Measurements from ENCODE around the gene ZFP62. TPM values are rescaled to one million over a fixed set of nuclear protein-coding genes. Genes with fewer than 3 reads are reported as not detected.
A peak's percentile ranks its signal among the peaks of the same experiment; 100 is the strongest.

Gene ZFP62
- total RNA-seq, 1 experiment from 2014 or later, result 44.1 TPM

DNA sequence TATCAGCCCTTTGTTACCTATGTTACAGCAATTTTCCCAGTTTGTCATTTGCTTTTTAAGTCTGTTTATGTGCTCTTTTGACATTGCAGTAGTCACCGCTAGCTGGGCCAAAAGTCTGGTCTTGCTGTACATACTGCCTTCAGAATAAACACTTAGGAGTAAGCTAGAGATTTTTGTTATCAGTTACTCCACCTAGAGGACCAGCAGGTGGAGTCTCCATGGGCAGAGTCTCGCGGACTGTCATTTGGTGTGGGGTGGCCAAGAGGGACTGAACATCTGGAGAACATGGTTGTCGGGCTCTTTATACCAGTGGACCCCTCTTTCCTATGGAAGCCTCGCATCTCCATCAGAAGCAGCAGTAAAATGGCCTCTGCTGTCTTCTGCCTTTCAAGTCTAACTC lies 47.7 kb downstream of the ZFP62 start:
- DNase-seq (ENCODE audit: extremely low read depth, low read depth), result no peak

- DNase-seq (ENCODE audit: extremely low read depth, low read depth), result no peak
These were observed 49.4 kb downstream of the ZFP62 start for GRCh38 chr5:180811623-180812124.

- no peak for DNase-seq (ENCODE audit: extremely low read depth, low read depth)
These were observed 50.0 kb downstream of the ZFP62 start for GRCh38 chr5:180810959-180811622.

GRCh38 chr5:180810210-180810958 lies 50.7 kb downstream of the ZFP62 start:
- peak; percentile 94 for DNase-seq (ENCODE audit: extremely low read depth, low read depth)

GRCh38 chr5:180809403-180810209 lies 51.5 kb downstream of the ZFP62 start:
- peak; percentile 90 for DNase-seq (ENCODE audit: extremely low read depth, low read depth)

GRCh38 chr5:180808461-180809000 lies 52.5 kb downstream of the ZFP62 start:
- DNase-seq (ENCODE audit: extremely low read depth, low read depth), result no peak

DNA sequence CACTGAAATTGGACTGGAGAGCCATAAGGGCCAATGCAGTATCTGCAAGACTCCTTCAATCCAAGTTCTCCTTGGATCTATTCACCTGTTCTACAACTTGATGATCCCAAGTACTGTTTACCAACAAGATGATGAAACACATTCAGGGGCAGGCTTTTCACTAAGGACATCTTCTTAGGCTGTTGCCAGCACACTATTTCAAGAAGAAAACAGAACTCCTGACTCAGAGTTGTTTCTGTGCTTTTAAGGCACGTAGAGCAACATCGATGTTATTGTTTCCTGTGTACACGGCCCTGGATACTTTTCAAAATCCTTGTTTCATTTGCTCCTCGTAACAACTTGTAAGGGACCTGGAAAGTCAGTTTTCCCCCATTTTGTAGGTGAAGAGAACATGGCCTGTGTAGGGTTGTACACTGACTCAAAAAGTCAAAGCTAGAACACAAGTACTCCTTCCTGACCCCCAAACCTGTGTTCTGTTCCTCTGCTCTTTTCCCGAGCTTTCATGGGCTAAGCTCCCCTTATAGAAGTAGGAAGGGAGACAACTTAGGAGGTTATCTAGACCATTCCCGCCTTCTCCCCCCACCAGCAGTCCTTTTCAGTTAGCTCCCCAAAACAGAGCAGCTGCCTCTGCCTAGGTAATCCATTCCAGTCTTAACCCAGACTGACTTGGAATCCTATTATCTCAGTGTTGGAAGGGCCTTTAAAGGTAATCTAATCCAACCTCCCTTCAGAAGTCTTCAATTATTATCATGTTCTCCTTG lies 53.2 kb downstream of the ZFP62 start:
- DNase-seq (ENCODE audit: extremely low read depth, low read depth), result no peak

- DNase-seq (ENCODE audit: extremely low read depth, low read depth), result no peak
These were observed 54.0 kb downstream of the ZFP62 start for GRCh38 chr5:180807046-180807445.

DNA sequence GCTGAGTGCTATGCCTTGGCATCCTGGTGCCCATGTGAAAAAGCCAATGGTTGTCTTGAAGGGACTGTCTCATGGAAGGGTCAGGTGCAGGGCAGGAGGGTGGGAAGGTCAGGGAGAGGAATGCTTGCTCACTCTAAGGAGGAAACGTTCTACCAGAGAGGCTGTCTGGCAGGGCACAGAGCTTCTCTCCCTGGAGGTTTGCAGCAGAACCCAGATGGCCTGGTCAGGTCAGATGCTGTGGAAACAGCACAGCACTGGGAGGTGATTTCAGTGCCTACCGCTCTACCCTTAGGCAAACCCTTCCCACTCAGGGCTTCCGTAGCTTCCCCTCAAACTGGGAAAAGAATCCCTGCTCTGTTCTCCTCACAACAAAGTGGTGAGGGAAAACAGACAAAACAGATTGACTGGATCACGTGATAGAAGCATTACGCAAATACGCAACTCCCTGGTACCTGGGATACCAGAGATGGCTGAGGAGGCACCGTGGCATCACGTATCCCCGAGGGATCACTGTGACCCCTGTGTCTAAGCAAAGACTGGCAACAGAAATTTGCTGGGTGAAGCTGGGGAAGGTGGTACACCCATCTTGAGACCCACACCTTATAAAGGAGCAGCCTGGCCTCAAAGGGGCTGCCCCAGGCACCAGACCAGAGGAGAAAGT lies 54.6 kb downstream of the ZFP62 start:
- DNase-seq (ENCODE audit: extremely low read depth, low read depth), result no peak

DNA sequence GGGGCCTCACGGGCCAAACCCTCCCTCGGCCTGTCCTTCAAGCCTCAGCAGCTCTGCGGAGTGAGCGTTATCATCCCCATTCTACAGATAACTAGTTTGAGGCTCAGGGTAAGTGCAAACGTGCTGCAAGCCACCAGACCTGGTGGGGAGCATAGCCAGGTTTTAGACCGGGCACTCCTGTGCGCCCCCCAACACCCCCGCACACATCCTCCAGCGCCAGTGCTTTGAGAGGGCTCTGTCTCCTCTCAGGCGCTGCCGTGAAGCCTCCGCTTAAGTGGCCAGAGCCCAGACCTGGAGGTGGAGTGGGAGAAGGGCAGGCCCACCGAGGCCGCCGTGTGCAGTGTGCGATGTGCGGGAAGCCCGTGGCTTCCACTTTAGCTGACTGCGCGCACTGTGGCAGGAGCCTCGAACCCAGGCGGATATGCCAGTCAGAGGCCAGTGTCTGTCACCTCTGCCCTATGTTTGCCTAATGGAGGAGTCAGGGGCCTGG lies 56.9 kb downstream of the ZFP62 start:
- no peak for DNase-seq (ENCODE audit: extremely low read depth, low read depth)

DNA sequence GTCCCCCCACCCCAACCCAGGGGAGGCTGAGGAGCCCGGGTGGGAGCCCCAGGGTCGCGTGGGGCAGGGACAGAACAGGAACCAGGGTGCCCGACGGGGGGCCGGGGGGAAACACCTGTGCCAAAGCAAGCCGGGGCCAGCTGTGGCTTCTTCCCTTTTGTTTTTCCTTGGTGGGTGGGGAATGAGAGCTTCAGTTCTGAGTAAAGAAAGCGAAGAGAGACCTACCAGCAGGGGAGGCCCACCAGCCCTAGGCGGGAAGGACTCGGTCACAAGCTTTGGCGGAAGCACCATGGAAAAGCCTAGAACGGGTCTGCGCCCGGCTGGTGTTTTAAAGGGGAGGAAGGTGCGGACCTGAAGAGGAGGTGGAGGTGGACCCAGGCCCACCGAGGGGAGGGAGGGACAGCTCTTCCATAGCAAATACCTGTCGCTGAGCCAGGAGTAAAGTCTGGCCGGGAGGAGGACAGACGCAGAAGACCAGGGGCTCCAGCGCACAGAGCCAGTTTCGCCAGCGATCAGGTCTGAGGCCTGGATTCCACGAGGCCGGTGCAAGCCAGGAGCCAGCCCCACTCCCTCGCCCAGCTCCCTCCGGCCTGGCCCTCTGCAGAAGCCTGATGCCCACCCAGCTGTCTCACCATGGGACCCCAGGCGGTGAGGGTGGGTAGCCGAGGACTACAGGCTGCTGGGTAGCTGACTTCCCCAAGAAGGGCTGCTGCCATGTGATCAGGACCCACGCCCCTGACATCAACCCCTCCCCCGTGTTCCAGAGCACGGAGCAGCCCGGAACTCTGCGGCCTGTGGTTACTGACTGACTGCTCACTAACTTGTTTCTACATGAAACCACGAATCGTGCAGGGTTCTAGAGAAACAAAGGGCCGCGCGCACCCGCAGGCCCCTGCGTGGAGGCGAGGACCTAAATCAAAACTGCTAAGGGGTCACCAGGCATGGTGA lies 57.6 kb downstream of the ZFP62 start:
- no peak for DNase-seq (ENCODE audit: extremely low read depth, low read depth)

DNA sequence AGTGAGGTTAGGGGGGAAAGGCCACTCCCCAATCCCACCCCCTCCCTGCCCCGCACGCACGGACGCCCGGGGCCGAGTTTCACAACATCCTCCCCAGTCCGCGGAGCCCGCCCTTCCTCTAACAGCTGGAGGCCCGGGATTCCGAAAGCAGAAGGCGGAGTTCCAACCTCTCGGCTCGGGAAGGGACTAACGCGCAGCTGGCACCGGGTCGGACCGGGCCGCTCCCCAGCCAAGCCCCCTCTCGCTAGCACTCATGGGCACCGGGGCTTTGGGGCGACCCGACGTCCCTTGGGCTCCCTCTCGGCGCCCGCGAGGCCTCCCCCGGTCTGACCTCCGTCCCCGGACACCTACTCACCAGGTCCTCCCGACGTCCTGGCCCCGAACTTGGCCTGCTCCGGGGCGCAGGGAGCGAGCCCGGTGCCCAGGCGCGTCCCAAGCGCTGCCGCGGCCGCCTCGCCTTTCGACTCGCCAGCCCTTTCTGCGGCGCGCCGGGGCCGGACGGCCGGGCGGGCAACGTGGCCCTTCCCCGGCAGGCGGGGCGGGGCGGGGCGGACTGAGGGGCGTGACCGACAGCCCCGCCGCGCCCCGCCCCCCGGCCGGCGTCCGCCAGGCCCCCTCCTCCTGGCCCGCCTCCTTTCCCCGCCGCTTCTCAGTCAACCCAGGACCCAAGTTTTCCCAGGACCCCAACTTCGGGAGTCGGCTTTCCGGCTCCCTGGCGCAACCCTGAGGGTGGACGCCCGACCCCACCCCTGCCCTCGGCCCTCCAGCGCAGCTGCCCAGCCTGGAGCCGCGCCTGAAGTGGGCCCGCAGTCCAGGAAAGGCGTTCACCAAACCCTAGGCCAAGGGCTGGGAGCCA lies 58.5 kb downstream of the ZFP62 start, which contains the start of gene MGAT1:
TSS of gene MGAT1 (minus strand) at position 482 of the 856 bp plus-strand sequence. CDS start 9,835 bp downstream, outside the sequence.
- DNase-seq (ENCODE audit: extremely low read depth, low read depth), result peak; percentile 69

DNA sequence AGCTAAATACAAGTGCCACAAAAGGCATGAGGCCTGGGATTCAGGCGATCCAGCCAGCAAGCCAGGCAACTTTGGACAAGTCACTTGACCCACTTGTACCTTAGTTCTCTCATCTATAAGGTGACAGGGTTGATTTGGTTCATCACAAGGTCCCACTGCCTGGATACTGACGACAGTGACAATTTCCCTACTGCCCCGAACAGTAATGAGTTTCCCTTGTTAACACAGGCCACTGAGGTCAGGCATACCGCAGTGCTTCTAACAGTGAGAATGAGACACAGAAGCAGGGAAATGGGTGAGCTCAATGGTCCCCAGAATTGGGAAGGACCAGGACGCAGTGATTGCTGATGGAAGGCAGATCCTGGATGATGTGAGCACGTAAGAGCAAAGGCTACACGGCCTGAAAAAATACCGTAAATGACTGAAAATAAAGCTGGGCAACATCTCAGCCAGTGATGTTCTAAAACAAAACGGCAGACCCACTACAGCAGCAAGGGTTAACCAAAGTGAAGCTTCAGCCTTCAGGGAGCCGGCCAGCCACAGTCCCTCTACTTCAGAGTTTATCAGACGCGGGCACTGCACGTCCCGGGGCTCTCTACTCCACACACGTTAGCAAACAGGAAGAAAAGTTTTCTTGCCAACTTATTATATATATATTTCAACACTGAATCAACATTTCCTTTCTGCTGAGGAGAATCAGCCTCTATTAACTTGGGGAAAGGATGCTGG lies 59.3 kb downstream of the ZFP62 start:
- no peak for DNase-seq (ENCODE audit: extremely low read depth, low read depth)

DNA sequence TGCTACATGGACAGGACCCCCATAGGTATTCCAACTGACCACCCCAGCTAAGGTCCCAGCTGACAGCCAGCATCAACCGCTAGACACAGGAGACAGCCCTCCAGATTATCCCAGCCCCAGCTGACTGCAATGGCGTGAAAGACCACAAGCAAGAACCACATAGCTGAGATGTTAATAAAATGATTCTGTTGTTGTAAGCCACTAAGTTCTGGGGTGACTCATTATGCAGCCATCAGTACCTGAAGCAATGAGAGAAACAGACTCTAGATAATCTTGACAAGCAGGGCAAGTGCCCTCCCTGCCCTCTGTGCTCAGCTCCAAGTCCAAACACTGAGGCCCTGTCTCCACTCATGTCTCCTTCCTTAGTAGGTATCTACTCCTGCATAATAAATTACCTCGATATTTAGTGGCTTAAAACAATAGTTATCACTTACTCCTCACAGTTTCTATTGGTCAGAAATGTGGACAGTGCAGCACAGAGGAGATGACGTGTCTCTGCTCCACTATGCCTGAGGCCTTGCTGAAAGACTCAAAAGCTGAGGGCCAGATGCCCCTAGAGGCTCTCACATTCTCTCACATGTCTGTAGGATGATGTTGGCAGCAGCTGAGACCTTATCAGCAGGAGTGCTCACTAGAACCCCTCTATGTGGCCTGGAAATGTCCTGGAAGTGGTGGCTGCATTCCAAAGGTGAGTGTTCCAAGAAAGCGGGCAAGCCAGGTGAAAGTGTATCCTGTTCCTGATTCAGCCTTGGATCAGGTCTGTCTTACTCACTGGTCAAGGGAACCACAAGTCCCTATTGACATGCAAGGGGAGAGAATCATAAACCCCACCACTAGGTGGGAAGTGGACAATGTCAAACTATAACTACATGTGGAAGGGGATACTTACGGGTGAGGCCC lies 60.9 kb downstream of the ZFP62 start:
- DNase-seq (ENCODE audit: extremely low read depth, low read depth), result no peak

GRCh38 chr5:180799194-180799593 lies 61.9 kb downstream of the ZFP62 start:
- no peak for DNase-seq (ENCODE audit: extremely low read depth, low read depth)

DNA sequence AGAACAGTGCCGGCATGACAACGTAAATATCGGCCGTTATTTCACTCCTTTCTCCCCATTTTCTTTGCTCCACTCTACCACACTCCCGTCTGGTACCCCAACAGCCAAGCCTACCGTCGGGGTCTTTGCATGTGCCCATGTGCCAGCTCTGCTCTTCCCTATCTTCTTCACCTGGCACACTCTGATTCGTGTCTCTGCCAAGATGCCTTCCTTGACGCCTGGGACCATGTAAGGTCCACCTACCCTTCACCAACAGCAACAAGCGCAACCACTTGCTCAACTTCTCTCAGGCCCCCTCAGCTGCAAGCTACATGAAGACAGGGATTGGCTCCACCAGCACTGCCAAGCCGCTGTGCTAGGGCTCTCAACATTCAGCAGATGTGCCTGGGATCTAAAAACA lies 62.9 kb downstream of the ZFP62 start:
- no peak for DNase-seq (ENCODE audit: extremely low read depth, low read depth)

Data from NCI-H460 (cell line).